Activated CD4-positive, alpha-beta T cell treated with anti-CD3 and anti-CD28 coated beads, Interleukin-2, amount 10 ng/mL, durations not matched to agents 24 days and 14 days (primary cell): ENCODE measurements around the gene COL11A1. TPM values are rescaled to one million over a fixed set of nuclear protein-coding genes. Genes with fewer than 3 reads are reported as not detected.

Experiments
- DNase-seq: peaks from one replicate; pipeline ENCODE4 v3.0.0; 2022
- H3K27ac Mint-ChIP-seq: one replicate; pipeline ENCODE4 v1.8.0; 2022; ENCODE audit warnings: mild to moderate bottlenecking, mixed read lengths
- H3K27me3 Mint-ChIP-seq: one replicate; pipeline ENCODE4 v1.8.0; 2022; ENCODE audit warnings: mixed read lengths
- H3K36me3 Mint-ChIP-seq: one replicate; pipeline ENCODE4 v1.8.0; 2022; ENCODE audit warnings: low read depth, mild to moderate bottlenecking, mixed read lengths
- H3K4me1 Mint-ChIP-seq: one replicate; pipeline ENCODE4 v1.8.0; 2021; ENCODE audit warnings: mixed read lengths
- H3K4me3 Mint-ChIP-seq: one replicate; pipeline ENCODE4 v1.8.0; 2022; ENCODE audit warnings: mild to moderate bottlenecking, moderate library complexity, mixed read lengths
- H3K9me3 Mint-ChIP-seq: one replicate; pipeline ENCODE4 v1.8.0; 2021; ENCODE audit warnings: mixed read lengths
- intact Hi-C: fragments of 100-400 bp; cut with micrococcal nuclease; formaldehyde crosslinking; loops from one replicate; pipeline ENCODE4 v1.15.1; 2023
- total RNA-seq: library from RNA; stranded (reverse); gene quantifications from 2 replicates; pipeline ENCODE4 v1.2.3, GENCODE V29; 2022

Gene COL11A1
- total RNA-seq, 1 donor from 2014 or later: not detected

- H3K9me3 Mint-ChIP-seq: no peaks in the 10 kb centered on the region
- no peaks in the 10 kb centered on the region for H3K4me1 Mint-ChIP-seq
- H3K36me3 Mint-ChIP-seq: no peaks in the 10 kb centered on the region
- H3K27me3 Mint-ChIP-seq: no peaks in the 10 kb centered on the region
- intact Hi-C loops: no loop called here
- no peak overlapping the region for H3K4me3 Mint-ChIP-seq
- DNase-seq: no peak
- H3K27ac Mint-ChIP-seq: no peak overlapping the region
Observed at GRCh38 chr1:102919659-102920058, 188.7 kb downstream of the COL11A1 start.

- Mint-ChIP-seq H3K4me1 (no peaks in the 10 kb centered on the region), H3K9me3 (no peaks in the 10 kb centered on the region), H3K27ac (no peak overlapping the region), H3K27me3 (no peaks in the 10 kb centered on the region), H3K36me3 (no peaks in the 10 kb centered on the region), H3K4me3 (no peak overlapping the region)
- intact Hi-C loops: no loop called here
- DNase-seq: no peak
Observed at GRCh38 chr1:102901996-102902395, 206.3 kb downstream of the COL11A1 start.

GRCh38 chr1:102899935-102900334 lies 208.4 kb downstream of the COL11A1 start:
- no peak for DNase-seq
- H3K27ac Mint-ChIP-seq: no peak overlapping the region
- H3K9me3 Mint-ChIP-seq: no peaks in the 10 kb centered on the region
- no peaks in the 10 kb centered on the region for H3K36me3 Mint-ChIP-seq
- no peak overlapping the region for H3K4me3 Mint-ChIP-seq
- no peaks in the 10 kb centered on the region for H3K4me1 Mint-ChIP-seq
- intact Hi-C loops: no loop called here
- no peaks in the 10 kb centered on the region for H3K27me3 Mint-ChIP-seq

- Mint-ChIP-seq H3K9me3 (no peaks in the 10 kb centered on the region), H3K4me3 (no peak overlapping the region), H3K36me3 (no peaks in the 10 kb centered on the region), H3K27me3 (no peaks in the 10 kb centered on the region), H3K27ac (no peak overlapping the region), H3K4me1 (no peaks in the 10 kb centered on the region)
- DNase-seq: no peak
- intact Hi-C loops: no loop called here
Observed at GRCh38 chr1:102897557-102897956, 210.8 kb downstream of the COL11A1 start.

GRCh38 chr1:102896771-102897170 lies 211.6 kb downstream of the COL11A1 start:
- no peaks in the 10 kb centered on the region for H3K27me3 Mint-ChIP-seq
- DNase-seq: no peak
- no peaks in the 10 kb centered on the region for H3K36me3 Mint-ChIP-seq
- no peak overlapping the region for H3K4me3 Mint-ChIP-seq
- no peak overlapping the region for H3K27ac Mint-ChIP-seq
- no peaks in the 10 kb centered on the region for H3K4me1 Mint-ChIP-seq
- no peaks in the 10 kb centered on the region for H3K9me3 Mint-ChIP-seq
- intact Hi-C loops: no loop called here

GRCh38 chr1:102896286-102896685 lies 212.0 kb downstream of the COL11A1 start:
- Mint-ChIP-seq H3K9me3 (no peaks in the 10 kb centered on the region), H3K4me1 (no peaks in the 10 kb centered on the region), H3K27ac (no peak overlapping the region), H3K27me3 (no peaks in the 10 kb centered on the region), H3K4me3 (no peak overlapping the region), H3K36me3 (no peaks in the 10 kb centered on the region)
- no peak for DNase-seq
- intact Hi-C loops: no loop called here

- H3K9me3 Mint-ChIP-seq: no peaks in the 10 kb centered on the region
- intact Hi-C loops: no loop called here
- DNase-seq: no peak
Observed at GRCh38 chr1:102891868-102892625, 216.3 kb downstream of the COL11A1 start.

GRCh38 chr1:102886638-102887037 lies 221.7 kb downstream of the COL11A1 start:
- no peak overlapping the region for H3K4me3 Mint-ChIP-seq
- H3K36me3 Mint-ChIP-seq: no peaks in the 10 kb centered on the region
- H3K4me1 Mint-ChIP-seq: no peaks in the 10 kb centered on the region
- H3K27ac Mint-ChIP-seq: no peak overlapping the region
- no peak for DNase-seq
- intact Hi-C loops: no loop called here
- H3K27me3 Mint-ChIP-seq: no peaks in the 10 kb centered on the region
- H3K9me3 Mint-ChIP-seq: no peaks in the 10 kb centered on the region

More at GRCh38 chr1:102891868-102892625, 216.3 kb downstream of the COL11A1 start:
- Mint-ChIP-seq H3K27ac (no peak overlapping the region), H3K36me3 (no peaks in the 10 kb centered on the region), H3K4me1 (no peaks in the 10 kb centered on the region), H3K27me3 (no peaks in the 10 kb centered on the region), H3K4me3 (no peak overlapping the region)

GRCh38 chr1:102884238-102884637 lies 224.1 kb downstream of the COL11A1 start:
- no peak for DNase-seq
- H3K4me3 Mint-ChIP-seq: no peak overlapping the region
- H3K4me1 Mint-ChIP-seq: no peaks in the 10 kb centered on the region
- intact Hi-C loops: no loop called here
- no peak overlapping the region for H3K27ac Mint-ChIP-seq
- no peaks in the 10 kb centered on the region for H3K27me3 Mint-ChIP-seq
- no peaks in the 10 kb centered on the region for H3K36me3 Mint-ChIP-seq
- H3K9me3 Mint-ChIP-seq: no peaks in the 10 kb centered on the region

- H3K4me1 Mint-ChIP-seq: no peaks in the 10 kb centered on the region
- intact Hi-C loops: no loop called here
- H3K36me3 Mint-ChIP-seq: no peaks in the 10 kb centered on the region
- no peaks in the 10 kb centered on the region for H3K27me3 Mint-ChIP-seq
- no peak overlapping the region for H3K4me3 Mint-ChIP-seq
- no peaks in the 10 kb centered on the region for H3K9me3 Mint-ChIP-seq
- H3K27ac Mint-ChIP-seq: no peak overlapping the region
- DNase-seq: no peak
Observed at GRCh38 chr1:102879439-102879993, 228.8 kb downstream of the COL11A1 start.

- Mint-ChIP-seq H3K9me3 (no peaks in the 10 kb centered on the region), H3K4me3 (no peak overlapping the region), H3K27me3 (no peaks in the 10 kb centered on the region), H3K36me3 (no peaks in the 10 kb centered on the region), H3K4me1 (no peaks in the 10 kb centered on the region), H3K27ac (no peak overlapping the region)
- DNase-seq: no peak
- intact Hi-C loops: no loop called here
Observed at GRCh38 chr1:102875756-102876155, 232.6 kb downstream of the COL11A1 start.

GRCh38 chr1:102872526-102872925 lies 235.8 kb downstream of the COL11A1 start:
- Mint-ChIP-seq H3K4me3 (no peak overlapping the region), H3K36me3 (no peaks in the 10 kb centered on the region), H3K27ac (no peak overlapping the region), H3K4me1 (no peaks in the 10 kb centered on the region), H3K27me3 (no peaks in the 10 kb centered on the region), H3K9me3 (no peaks in the 10 kb centered on the region)
- intact Hi-C loops: no loop called here
- DNase-seq: no peak

- no peaks in the 10 kb centered on the region for H3K27me3 Mint-ChIP-seq
- DNase-seq: no peak
- no peak overlapping the region for H3K27ac Mint-ChIP-seq
- no peak overlapping the region for H3K4me3 Mint-ChIP-seq
- H3K36me3 Mint-ChIP-seq: no peaks in the 10 kb centered on the region
- no peaks in the 10 kb centered on the region for H3K9me3 Mint-ChIP-seq
- intact Hi-C loops: no loop called here
- H3K4me1 Mint-ChIP-seq: no peaks in the 10 kb centered on the region
Observed at GRCh38 chr1:102872097-102872496, 236.2 kb downstream of the COL11A1 start.

- Mint-ChIP-seq H3K36me3 (no peaks in the 10 kb centered on the region), H3K27ac (no peak overlapping the region), H3K9me3 (peaks cover 4% of the 10 kb centered on the region), H3K4me3 (no peak overlapping the region), H3K4me1 (no peaks in the 10 kb centered on the region), H3K27me3 (no peaks in the 10 kb centered on the region)
- DNase-seq: no peak
- intact Hi-C loops: no loop called here
Observed at GRCh38 chr1:102863704-102864103, 244.6 kb downstream of the COL11A1 start.

GRCh38 chr1:102861247-102861646 lies 247.1 kb downstream of the COL11A1 start:
- Mint-ChIP-seq H3K9me3 (peaks cover 6% of the 10 kb centered on the region), H3K27me3 (no peaks in the 10 kb centered on the region), H3K4me1 (no peaks in the 10 kb centered on the region), H3K4me3 (no peak overlapping the region), H3K27ac (no peak overlapping the region), H3K36me3 (no peaks in the 10 kb centered on the region)
- intact Hi-C loops: no loop called here
- no peak for DNase-seq
